Esophagus mucosa (tissue), 1 donor: ENCODE measurements around the gene OCRL. TPM values are rescaled to one million over a fixed set of nuclear protein-coding genes. Genes with fewer than 3 reads are reported as not detected.

Experiments
- ATAC-seq: fragments of 200-7000 bp; cut with Tn5 transposase; one replicate; pipeline ENCODE4 v1.9.1; 2020
- total RNA-seq: library from RNA; stranded (reverse); gene quantifications from one replicate; pipeline ENCODE4 v1.2.4, GENCODE V29; 2023
- donor health status: DM: yes; HTN: yes; CAD: no.

OCRL gene
- total RNA-seq, 1 donor from 2014 or later: 13.0 TPM

DNA sequence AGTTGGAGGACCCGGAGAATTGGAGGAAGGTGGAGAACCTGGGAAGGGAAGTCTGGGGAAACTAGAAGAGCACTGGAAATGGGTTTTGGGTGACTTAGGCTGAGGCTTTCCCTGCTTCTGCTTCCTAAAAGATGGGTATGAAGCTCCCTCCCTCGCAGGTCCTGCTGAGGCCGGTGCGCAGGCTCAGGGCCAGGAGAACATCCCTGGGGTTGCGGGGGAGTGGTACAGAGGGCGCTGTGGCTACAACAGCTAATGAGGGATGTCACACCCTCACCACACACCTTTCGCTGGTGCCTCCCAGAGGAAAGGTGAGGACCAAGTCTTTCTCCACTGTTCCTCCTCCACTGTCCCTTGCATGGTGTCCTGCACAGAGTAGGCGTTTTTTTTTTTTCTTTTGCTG lies 98.9 kb downstream of the OCRL start:
- no peak for ATAC-seq

DNA sequence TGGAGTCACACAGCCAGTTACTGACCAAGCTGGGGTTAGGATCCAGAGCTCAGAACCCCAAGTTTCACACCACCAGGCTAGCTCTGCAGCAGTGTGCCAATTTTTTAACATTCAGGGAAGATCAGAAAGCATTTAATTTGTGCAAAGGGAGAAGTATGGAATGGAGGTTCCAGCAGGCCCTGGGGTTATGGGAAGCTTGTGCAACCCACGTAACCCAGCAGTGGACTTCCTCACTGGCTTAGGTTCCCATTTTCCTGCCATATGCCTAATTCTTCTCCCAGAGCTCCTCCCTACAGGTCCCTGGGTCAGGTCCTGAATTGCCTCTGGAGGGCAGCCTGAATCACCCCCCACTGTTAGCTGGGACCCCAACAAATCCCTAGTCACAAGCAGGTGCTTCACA lies 100.7 kb downstream of the OCRL start:
- ATAC-seq: no peak

DNA sequence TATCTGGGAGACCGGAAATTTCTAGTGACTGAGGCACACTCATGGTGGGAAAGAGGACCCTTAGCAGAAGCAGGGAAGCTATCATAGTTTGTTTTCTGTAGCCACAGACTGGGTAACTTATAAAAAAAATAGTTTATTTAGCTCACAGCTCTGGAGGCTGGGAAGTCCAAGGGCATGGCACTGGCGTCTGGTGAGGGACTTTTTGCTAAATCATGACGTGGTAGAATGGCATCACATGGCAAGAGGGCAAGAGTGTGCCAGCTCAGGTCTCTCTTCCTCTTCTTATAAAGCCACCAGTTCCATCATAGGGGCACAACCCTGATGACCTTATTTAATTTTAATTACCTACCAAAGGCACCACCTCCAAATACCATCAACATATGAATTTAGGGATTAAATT lies 101.4 kb downstream of the OCRL start:
- ATAC-seq: no peak

DNA sequence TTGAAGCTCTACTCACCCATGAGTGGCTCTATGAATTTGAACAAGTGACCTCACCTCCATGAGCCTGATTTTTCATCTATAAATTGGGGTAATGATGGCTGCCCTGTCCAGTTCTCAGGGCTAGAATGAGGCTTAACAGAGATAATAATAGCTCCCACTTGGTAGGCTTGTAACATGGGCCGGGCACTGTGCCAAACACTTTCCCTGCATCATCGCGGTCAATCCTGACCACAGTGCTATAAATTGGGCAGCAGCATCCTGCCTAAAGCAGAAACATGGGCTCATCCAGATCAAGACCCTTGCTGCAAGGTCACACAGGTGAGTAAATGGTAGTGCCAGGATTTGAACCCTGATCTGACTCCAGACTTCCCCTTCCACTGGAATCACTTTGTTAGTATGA lies 101.9 kb downstream of the OCRL start:
- no peak for ATAC-seq

Other genes starting within 250 kb of the OCRL start
- gene SMARCA1, start 16.8 kb upstream of the OCRL start, total RNA-seq: 6.6 TPM
- gene APLN, start 114.7 kb downstream of the OCRL start, total RNA-seq: 0.28 TPM
- gene XPNPEP2, start 198.7 kb downstream of the OCRL start, total RNA-seq: 0.36 TPM
- gene SASH3, start 239.7 kb downstream of the OCRL start, total RNA-seq: 1.6 TPM